Measurements from ENCODE around the gene CELSR2.
A peak's percentile ranks its signal among the peaks of the same experiment; 100 is the strongest.

Gene CELSR2

GRCh38 chr1:109265016-109265415, 15.7 kb downstream of the CELSR2 start:
- DNase-seq (ENCODE audit: low read depth, low spot score) = no peak

- no peak for DNase-seq (ENCODE audit: low read depth, low spot score)
These were observed 16.5 kb downstream of the CELSR2 start for GRCh38 chr1:109265741-109266330.

GRCh38 chr1:109266965-109267364, 17.6 kb downstream of the CELSR2 start:
- no peak for DNase-seq (ENCODE audit: low read depth, low spot score)

- no peak for DNase-seq (ENCODE audit: low read depth, low spot score)
These were observed 18.5 kb downstream of the CELSR2 start for GRCh38 chr1:109267743-109268300.

GRCh38 chr1:109268431-109269211, 19.3 kb downstream of the CELSR2 start:
- no peak for DNase-seq (ENCODE audit: low read depth, low spot score)

GRCh38 chr1:109269212-109269980, 20.1 kb downstream of the CELSR2 start:
- no peak for DNase-seq (ENCODE audit: low read depth, low spot score)

- DNase-seq (ENCODE audit: low read depth, low spot score) = no peak
These were observed 20.8 kb downstream of the CELSR2 start for GRCh38 chr1:109269981-109270622.

- no peak for DNase-seq (ENCODE audit: low read depth, low spot score)
These were observed 21.4 kb downstream of the CELSR2 start for GRCh38 chr1:109270623-109271317.

GRCh38 chr1:109271458-109271857, 22.1 kb downstream of the CELSR2 start:
- no peak for DNase-seq (ENCODE audit: low read depth, low spot score)

GRCh38 chr1:109272021-109272799, 22.9 kb downstream of the CELSR2 start:
- DNase-seq (ENCODE audit: low read depth, low spot score) = no peak

- DNase-seq (ENCODE audit: low read depth, low spot score) = no peak
These were observed 23.6 kb downstream of the CELSR2 start for GRCh38 chr1:109272831-109273547.

- no peak for DNase-seq (ENCODE audit: low read depth, low spot score)
These were observed 24.4 kb downstream of the CELSR2 start for GRCh38 chr1:109273570-109274288.

- no peak for DNase-seq (ENCODE audit: low read depth, low spot score)
These were observed 25.5 kb downstream of the CELSR2 start for GRCh38 chr1:109274533-109275476.

GRCh38 chr1:109275706-109276345, 26.5 kb downstream of the CELSR2 start:
- no peak for DNase-seq (ENCODE audit: low read depth, low spot score)

GRCh38 chr1:109277434-109278204, 28.3 kb downstream of the CELSR2 start:
- peak; percentile 69 for DNase-seq (ENCODE audit: low read depth, low spot score)

GRCh38 chr1:109279615-109280278, 30.4 kb downstream of the CELSR2 start:
- no peak for DNase-seq (ENCODE audit: low read depth, low spot score)

All from iPS DF 19.7 (cell line).